ENCODE measurements around the gene AGER. TPM values are rescaled to one million over a fixed set of nuclear protein-coding genes. Genes with fewer than 3 reads are reported as not detected.

Gene AGER
- total RNA-seq, 1 donor from 2014 or later, result 4.1 TPM

- DNase-seq (ENCODE audit: extremely low spot score, unreplicated experiment), result peak; percentile 95
- no peaks in the 10 kb centered on the region for H3K27me3 Mint-ChIP-seq (ENCODE audit: unreplicated experiment)
- H3K36me3 Mint-ChIP-seq (ENCODE audit: unreplicated experiment), result peaks cover 18% of the 10 kb centered on the region
- peak within 1 kb of the TSS; percentile 99 for H3K4me3 Mint-ChIP-seq (ENCODE audit: unreplicated experiment)
- peaks cover 32% of the 10 kb centered on the region for H3K4me1 Mint-ChIP-seq (ENCODE audit: unreplicated experiment)
- peak; percentile 45 for TF ChIP-seq CTCF (IDR thresholded peaks at IDR 0.05)
- peak within 1 kb of the TSS; percentile 98 for H3K27ac Mint-ChIP-seq (ENCODE audit: unreplicated experiment)
- no peaks in the 10 kb centered on the region for H3K9me3 Mint-ChIP-seq (ENCODE audit: unreplicated experiment)
Measured at GRCh38 chr6:32153564-32154513, 30.2 kb downstream of the AGER start, which contains the start of gene PPT2. PPT2 (plus strand) TSS chr6:32154141; CDS start chr6:32154595, 454 bp downstream.

- no peaks in the 10 kb centered on the region for H3K9me3 Mint-ChIP-seq (ENCODE audit: unreplicated experiment)
- no peaks in the 10 kb centered on the region for H3K27me3 Mint-ChIP-seq (ENCODE audit: unreplicated experiment)
- peaks cover 32% of the 10 kb centered on the region for H3K4me1 Mint-ChIP-seq (ENCODE audit: unreplicated experiment)
- DNase-seq (ENCODE audit: extremely low spot score, unreplicated experiment), result no peak
- peak overlapping the region; percentile 98 for H3K27ac Mint-ChIP-seq (ENCODE audit: unreplicated experiment)
- no peak for TF ChIP-seq CTCF (IDR thresholded peaks at IDR 0.05)
- H3K36me3 Mint-ChIP-seq (ENCODE audit: unreplicated experiment), result peaks cover 13% of the 10 kb centered on the region
- peak overlapping the region; percentile 99 for H3K4me3 Mint-ChIP-seq (ENCODE audit: unreplicated experiment)
Measured at GRCh38 chr6:32152769-32153563, 31.1 kb downstream of the AGER start.

- no peak for TF ChIP-seq CTCF (IDR thresholded peaks at IDR 0.05)
- no peaks in the 10 kb centered on the region for H3K27me3 Mint-ChIP-seq (ENCODE audit: unreplicated experiment)
- peaks cover 6% of the 10 kb centered on the region for H3K36me3 Mint-ChIP-seq (ENCODE audit: unreplicated experiment)
- H3K4me3 Mint-ChIP-seq (ENCODE audit: unreplicated experiment), result peak within 1 kb of the TSS; percentile 99
- no peaks in the 10 kb centered on the region for H3K9me3 Mint-ChIP-seq (ENCODE audit: unreplicated experiment)
- H3K4me1 Mint-ChIP-seq (ENCODE audit: unreplicated experiment), result peaks cover 32% of the 10 kb centered on the region
- DNase-seq (ENCODE audit: extremely low spot score, unreplicated experiment), result no peak
- peak within 1 kb of the TSS; percentile 98 for H3K27ac Mint-ChIP-seq (ENCODE audit: unreplicated experiment)
Measured at GRCh38 chr6:32151863-32152768, 31.9 kb downstream of the AGER start, which contains the start of gene PRRT1. PRRT1 (minus strand) TSS chr6:32151939; CDS start chr6:32151827, 112 bp downstream.

DNA sequence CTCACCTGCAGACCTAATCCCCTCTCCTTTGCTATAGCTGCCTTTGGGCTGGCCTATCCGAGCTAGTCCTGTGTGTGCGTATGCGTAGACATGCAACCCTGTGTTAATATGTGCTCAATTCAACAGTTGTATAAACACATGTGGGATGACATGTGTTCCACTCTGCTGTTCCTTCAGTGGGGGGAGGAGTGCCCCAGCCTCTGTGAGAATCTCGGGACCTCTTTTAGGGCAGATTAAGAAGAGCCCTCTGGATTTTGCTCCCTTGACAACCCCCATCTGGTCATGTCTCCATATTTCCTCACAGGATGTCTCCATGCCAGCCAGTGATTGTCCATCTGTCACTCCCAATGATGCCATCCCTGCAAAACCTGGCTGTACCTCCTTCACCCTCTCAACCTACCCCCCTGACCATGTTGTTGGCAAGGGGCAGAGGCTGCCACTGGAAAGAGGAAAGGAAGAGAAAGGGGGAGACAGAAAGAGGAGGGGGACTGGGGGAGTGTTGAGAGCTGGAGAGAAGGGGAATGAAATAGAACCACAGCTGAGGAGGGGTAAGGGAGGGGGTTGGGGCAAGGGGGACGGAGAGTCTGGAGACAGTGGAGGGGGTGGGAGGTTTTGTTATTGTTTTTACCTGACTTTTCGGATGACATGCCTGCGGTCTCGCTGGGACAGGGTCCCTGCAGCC, 32.7 kb downstream of the AGER start:
- Mint-ChIP-seq H3K27ac (ENCODE audit: unreplicated experiment) (peak overlapping the region; percentile 50), H3K4me3 (ENCODE audit: unreplicated experiment) (peak overlapping the region; percentile 42), H3K9me3 (ENCODE audit: unreplicated experiment) (no peaks in the 10 kb centered on the region), H3K36me3 (ENCODE audit: unreplicated experiment) (peaks cover 6% of the 10 kb centered on the region), H3K27me3 (ENCODE audit: unreplicated experiment) (no peaks in the 10 kb centered on the region), H3K4me1 (ENCODE audit: unreplicated experiment) (peaks cover 35% of the 10 kb centered on the region)
- DNase-seq (ENCODE audit: extremely low spot score, unreplicated experiment), result no peak
- no peak for TF ChIP-seq CTCF (IDR thresholded peaks at IDR 0.05)

All from osteocyte (in vitro differentiated cells).